Stimulated activated CD4-positive, alpha-beta T cell treated with anti-CD3 and anti-CD28 coated beads, Interleukin-2, amount 100 ng/mL, for 48 hours (primary cell): ENCODE measurements around the gene DBN1.

ENCODE experiments used
- DNase-seq, 2 donors: peaks; one replicate each; pipeline ENCODE4 v3.0.0-alpha.2; 2020

DBN1 gene

GRCh38 chr5:177472460-177473442, 683 bp downstream of the DBN1 start:
- peak in 1 of 2 donors; percentile 42 for DNase-seq

- DNase-seq, result no peak
These were observed 1.7 kb downstream of the DBN1 start for GRCh38 chr5:177471610-177472356.

- no peak for DNase-seq
These were observed 2.5 kb downstream of the DBN1 start for GRCh38 chr5:177470759-177471536.

- DNase-seq, result no peak
These were observed 3.5 kb downstream of the DBN1 start for GRCh38 chr5:177469750-177470525.

GRCh38 chr5:177468685-177469628, 4.5 kb downstream of the DBN1 start:
- DNase-seq, result no peak

GRCh38 chr5:177468329-177468684, 5.1 kb downstream of the DBN1 start:
- DNase-seq, result no peak

- no peak for DNase-seq
These were observed 6.0 kb downstream of the DBN1 start for GRCh38 chr5:177467436-177467835.

GRCh38 chr5:177466861-177467260, 6.6 kb downstream of the DBN1 start:
- DNase-seq, result no peak

GRCh38 chr5:177465044-177465443, 8.4 kb downstream of the DBN1 start:
- DNase-seq, result no peak

- no peak for DNase-seq
These were observed 11.3 kb downstream of the DBN1 start for GRCh38 chr5:177462021-177462670.

GRCh38 chr5:177459819-177460628, 13.4 kb downstream of the DBN1 start:
- no peak for DNase-seq

GRCh38 chr5:177459357-177459756, 14.1 kb downstream of the DBN1 start:
- no peak for DNase-seq

GRCh38 chr5:177458912-177459350, 14.5 kb downstream of the DBN1 start:
- no peak for DNase-seq

- no peak for DNase-seq
These were observed 15.4 kb downstream of the DBN1 start for GRCh38 chr5:177457852-177458681.

- peak; percentile 50 to 56 for DNase-seq
These were observed 16.2 kb downstream of the DBN1 start for GRCh38 chr5:177456976-177457851.

GRCh38 chr5:177456591-177456964, 16.9 kb downstream of the DBN1 start:
- DNase-seq, result no peak
